NCI-H128 (cell line): ENCODE data around the gene OSBPL10.
"Not testable (repeated sequence)": the region's sequence is repeated elsewhere in the genome, so short reads cannot be mapped to it uniquely, and the experiment has no call there.

ENCODE experiments used
- DNase-seq: peaks from one replicate; lab custom pipeline; 2025; ENCODE audit not compliant: unreplicated experiment; lab: John Stamatoyannopoulos, UW

The OSBPL10 gene

GRCh38 chr3:31992995-31993394, 11.9 kb upstream of the OSBPL10 start:
- DNase-seq: not testable (repeated sequence)

- DNase-seq: no peak
Measured at GRCh38 chr3:31988271-31988670, 7.2 kb upstream of the OSBPL10 start.

GRCh38 chr3:31985831-31986230, 4.8 kb upstream of the OSBPL10 start:
- no peak for DNase-seq

- no peak for DNase-seq
Measured at GRCh38 chr3:31984321-31984720, 3.3 kb upstream of the OSBPL10 start.

GRCh38 chr3:31980530-31981205, 394 bp downstream of the OSBPL10 start:
- DNase-seq: peak; percentile 6

GRCh38 chr3:31979001-31979697, 1.9 kb downstream of the OSBPL10 start:
- no peak for DNase-seq

- no peak for DNase-seq
Measured at GRCh38 chr3:31978553-31978952, 2.5 kb downstream of the OSBPL10 start.

- no peak for DNase-seq
Measured at GRCh38 chr3:31977736-31978135, 3.3 kb downstream of the OSBPL10 start.

- DNase-seq: no peak
Measured at GRCh38 chr3:31976302-31976701, 4.8 kb downstream of the OSBPL10 start.

GRCh38 chr3:31974964-31975363, 6.1 kb downstream of the OSBPL10 start:
- no peak for DNase-seq

GRCh38 chr3:31974471-31974870, 6.6 kb downstream of the OSBPL10 start:
- no peak for DNase-seq

GRCh38 chr3:31973837-31974236, 7.2 kb downstream of the OSBPL10 start:
- DNase-seq: no peak

GRCh38 chr3:31973081-31973480, 8.0 kb downstream of the OSBPL10 start:
- no peak for DNase-seq

- no peak for DNase-seq
Measured at GRCh38 chr3:31971607-31972006, 9.5 kb downstream of the OSBPL10 start.

GRCh38 chr3:31968927-31969418, 12.1 kb downstream of the OSBPL10 start:
- no peak for DNase-seq

- DNase-seq: no peak
Measured at GRCh38 chr3:31968369-31968926, 12.6 kb downstream of the OSBPL10 start.

GRCh38 chr3:31967592-31967991, 13.5 kb downstream of the OSBPL10 start:
- no peak for DNase-seq

- no peak for DNase-seq
Measured at GRCh38 chr3:31966978-31967591, 14.0 kb downstream of the OSBPL10 start.

GRCh38 chr3:31962801-31963205, 18.3 kb downstream of the OSBPL10 start:
- no peak for DNase-seq

GRCh38 chr3:31960793-31961431, 20.1 kb downstream of the OSBPL10 start:
- no peak for DNase-seq
